Activated T-cell treated with anti-CD3 and anti-CD28 coated beads for 4 hours (primary cell): ENCODE data around the gene KLK7.

Source experiments
- DNase-seq: peaks from one replicate; pipeline ENCODE4 v3.0.0-alpha.2; 2020

Gene KLK7

GRCh38 chr19:50928831-50929230, 54.9 kb downstream of the KLK7 start:
- no peak for DNase-seq
